Prostate gland (tissue), 2 donors: ENCODE measurements around the gene B4GALNT2.

Experiments
- CTCF ChIP-seq, 4 experiments: fragments of 200-600 bp in 2 of 4; fragments of 450-650 bp in 2 of 4; sonication (generic) in 2 of 4; IDR thresholded peaks; 1 replicate in 3 of 4; 2 replicates in 1 of 4; pipeline ENCODE4 v1.5.1; 2016 to 2019; ENCODE audit warnings: antibody characterized with exemption in 4 of 4, mild to moderate bottlenecking in 2 of 4, moderate library complexity in 2 of 4
- POLR2A ChIP-seq: fragments of 450-650 bp; IDR thresholded peaks from one replicate; pipeline ENCODE4 v1.6.1; 2016; ENCODE audit warnings: antibody characterized with exemption, mild to moderate bottlenecking

- TF ChIP-seq CTCF (IDR thresholded peaks at IDR 0.05) (no peak), POLR2A (no peak)
These were observed 68.9 kb downstream of the B4GALNT2 start for GRCh38 chr17:49201481-49201927.
